HEK293 (cell line): ENCODE measurements around the gene PKN1.

ENCODE experiments used
- CTCF ChIA-PET: fragments of 350-600 bp; formaldehyde crosslinking; extraction: SDS; loops from one replicate; lab custom pipeline; 2021; ENCODE audit warnings: antibody characterized with exemption; lab: Yijun Ruan, JAX
- POLR2A ChIA-PET: fragments of 300-600 bp; formaldehyde crosslinking; extraction: SDS; loops from one replicate; lab custom pipeline; 2020; ENCODE audit warnings: antibody characterized with exemption, inconsistent platforms; lab: Yijun Ruan, JAX
- H3K27ac ChIP-seq: fragments of 200-500 bp; sonication (Bioruptor generic); 2 replicates; pipeline ENCODE4 v1.5.1; 2014; ENCODE audit warnings: low read depth, low read length, control low read depth, inconsistent platforms; ENCODE audit errors: extremely low read depth
- H3K36me3 ChIP-seq, 2 experiments: fragments of 200-500 bp in 1 of 2; sonication (Bioruptor generic) in 1 of 2; 1 replicate in 1 of 2; 2 replicates in 1 of 2; pipeline ENCODE4 v1.5.1; 2014 to 2017; ENCODE audit warnings: inconsistent platforms in 2 of 2, low read length in 2 of 2; ENCODE audit not compliant: control insufficient read depth in 2 of 2, insufficient read depth in 1 of 2
- H3K4me1 ChIP-seq: fragments of 200-500 bp; sonication (Bioruptor generic); 2 replicates; pipeline ENCODE4 v1.5.1; 2014; ENCODE audit warnings: mild to moderate bottlenecking, low read length, inconsistent platforms; ENCODE audit not compliant: control insufficient read depth, insufficient read depth
- H3K4me3 ChIP-seq: 2 replicates; pipeline ENCODE4 v1.5.1; 2011; ENCODE audit warnings: low read depth, mild to moderate bottlenecking, control low read depth, low read length, moderate library complexity
- H3K9me3 ChIP-seq: fragments of 200-500 bp; sonication (Bioruptor generic); 2 replicates; pipeline ENCODE4 v1.5.1; 2014; ENCODE audit warnings: low read depth, low read length, inconsistent platforms; ENCODE audit not compliant: control insufficient read depth, insufficient read depth
- PATZ1 ChIP-seq: fragments of 450-650 bp; formaldehyde crosslinking; IDR thresholded peaks from 2 replicates; pipeline ENCODE4 v1.5.1; 2016; ENCODE audit warnings: missing biosample characterization, missing genetic modification characterization
- YY2 ChIP-seq: fragments of 450-650 bp; formaldehyde crosslinking; IDR thresholded peaks from 2 replicates; pipeline ENCODE4 v1.5.1; 2016; ENCODE audit warnings: missing biosample characterization, missing genetic modification characterization
- ZBTB8A ChIP-seq: fragments of 450-650 bp; formaldehyde crosslinking; IDR thresholded peaks from 2 replicates; pipeline ENCODE4 v1.5.1; 2016; ENCODE audit warnings: missing biosample characterization, missing genetic modification characterization
- ZNF157 ChIP-seq: fragments of 450-650 bp; formaldehyde crosslinking; IDR thresholded peaks from 2 replicates; pipeline ENCODE4 v1.5.1; 2016; ENCODE audit warnings: missing biosample characterization, missing genetic modification characterization
- ZNF184 ChIP-seq: fragments of 450-650 bp; IDR thresholded peaks from 2 replicates; pipeline ENCODE4 v1.5.1; 2018; ENCODE audit warnings: missing biosample characterization, mild to moderate bottlenecking, missing genetic modification characterization
- ZNF341 ChIP-seq: fragments of 450-650 bp; formaldehyde crosslinking; IDR thresholded peaks from 2 replicates; pipeline ENCODE4; 2016; ENCODE audit warnings: low read depth, missing biosample characterization, missing genetic modification characterization
- ZNF529 ChIP-seq: fragments of 450-650 bp; formaldehyde crosslinking; IDR thresholded peaks from 2 replicates; pipeline ENCODE4 v1.5.1; 2017; ENCODE audit warnings: missing genetic modification characterization, missing biosample characterization; ENCODE audit not compliant: insufficient replicate concordance
- ZNF623 ChIP-seq: fragments of 450-650 bp; formaldehyde crosslinking; IDR thresholded peaks from 2 replicates; pipeline ENCODE4 v1.5.1; 2016; ENCODE audit warnings: missing biosample characterization, missing genetic modification characterization
- ZNF747 ChIP-seq: fragments of 450-650 bp; formaldehyde crosslinking; IDR thresholded peaks from 2 replicates; pipeline ENCODE4 v1.5.1; 2016; ENCODE audit warnings: missing biosample characterization, missing genetic modification characterization
- ZNF792 ChIP-seq: fragments of 450-650 bp; formaldehyde crosslinking; IDR thresholded peaks from 2 replicates; pipeline ENCODE4 v1.5.1; 2016; ENCODE audit warnings: missing biosample characterization, missing genetic modification characterization
- TF ChIP-seq, protein P1 (sequence below): fragments of 450-650 bp; formaldehyde crosslinking; IDR thresholded peaks from 2 replicates; pipeline ENCODE4 v1.5.1; 2016; ENCODE audit warnings: missing biosample characterization, missing genetic modification characterization
- TF ChIP-seq, protein P2 (sequence below): fragments of 450-650 bp; formaldehyde crosslinking; IDR thresholded peaks from 2 replicates; pipeline ENCODE4 v1.5.1; 2016; ENCODE audit warnings: missing biosample characterization, missing genetic modification characterization
- TF ChIP-seq, protein P3 (sequence below): fragments of 450-650 bp; formaldehyde crosslinking; IDR thresholded peaks from 2 replicates; pipeline ENCODE4 v1.5.1; 2016; ENCODE audit warnings: missing biosample characterization, missing genetic modification characterization
- TF ChIP-seq, protein P4 (sequence below): fragments of 450-650 bp; formaldehyde crosslinking; IDR thresholded peaks from 2 replicates; pipeline ENCODE4 v1.5.1; 2016; ENCODE audit warnings: missing biosample characterization, missing genetic modification characterization, low read depth

Gene PKN1

DNA sequence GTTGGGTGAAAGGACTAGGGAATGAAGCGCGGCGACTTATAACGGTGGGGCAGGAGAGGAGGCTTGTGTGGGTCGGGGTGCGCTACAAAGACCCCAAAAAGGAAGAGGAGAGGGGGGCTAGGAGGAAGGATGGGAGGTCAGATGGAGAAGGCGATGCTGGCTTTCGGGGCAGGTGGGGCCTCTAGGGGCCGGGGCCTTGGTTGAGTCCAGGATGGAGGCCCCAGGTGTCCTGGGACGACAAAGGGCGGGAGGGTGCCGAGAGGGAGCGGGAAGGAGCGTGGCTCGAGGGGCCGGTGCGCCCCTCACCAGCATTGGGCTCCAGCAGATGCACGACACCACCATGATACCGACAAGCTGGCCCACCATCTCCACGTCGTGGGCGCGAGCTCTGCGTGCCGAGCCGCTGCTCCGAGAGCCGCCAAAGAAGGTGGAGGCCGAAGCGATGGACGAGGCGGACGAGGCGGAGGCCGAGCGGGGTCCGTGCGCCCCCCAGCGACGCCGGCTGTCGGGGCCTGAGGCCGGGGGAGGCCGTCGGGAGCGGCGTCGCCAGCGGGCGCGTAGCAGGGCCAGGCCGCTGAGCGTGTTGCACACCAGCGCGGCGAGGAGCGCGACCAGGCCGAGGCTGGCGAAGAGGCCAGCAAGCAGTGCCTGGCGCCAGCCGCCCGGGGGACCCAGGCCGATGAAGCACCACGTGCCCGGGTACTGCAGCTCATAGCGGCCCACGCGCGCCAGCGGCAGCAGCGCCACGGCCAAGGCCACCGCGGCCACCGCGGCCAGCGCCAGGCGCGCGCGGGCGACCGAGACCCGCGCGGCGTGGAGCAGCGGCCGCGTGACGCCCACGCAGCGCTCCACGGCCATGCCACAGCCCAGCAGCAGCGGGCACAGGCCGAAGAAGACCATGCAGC lies 40.2 kb downstream of the PKN1 start:
- CTCF ChIA-PET: interaction anchor here (0.7 to 2.0 kb wide), 8 partner anchors 7 to 337 kb away, joined by 3 to 12 read pairs (median 5); partner anchors contain the start of gene ASF1B
- no peak overlapping the region for H3K27ac ChIP-seq
- H3K4me3 ChIP-seq: no peak overlapping the region
- TF ChIP-seq, protein P1, sequence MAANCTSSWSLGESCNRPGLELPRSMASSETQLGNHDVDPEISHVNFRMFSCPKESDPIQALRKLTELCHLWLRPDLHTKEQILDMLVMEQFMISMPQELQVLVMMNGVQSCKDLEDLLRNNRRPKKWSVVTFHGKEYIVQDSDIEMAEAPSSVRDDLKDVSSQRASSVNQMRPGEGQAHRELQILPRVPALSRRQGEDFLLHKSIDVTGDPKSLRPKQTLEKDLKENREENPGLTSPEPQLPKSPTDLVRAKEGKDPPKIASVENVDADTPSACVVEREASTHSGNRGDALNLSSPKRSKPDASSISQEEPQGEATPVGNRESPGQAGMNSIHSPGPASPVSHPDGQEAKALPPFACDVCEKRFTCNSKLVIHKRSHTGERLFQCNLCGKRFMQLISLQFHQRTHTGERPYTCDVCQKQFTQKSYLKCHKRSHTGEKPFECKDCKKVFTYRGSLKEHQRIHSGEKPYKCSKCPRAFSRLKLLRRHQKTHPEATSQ (tag by site-specific recombination): no peak
- TF ChIP-seq ZNF157 (tag by site-specific recombination): no peak
- TF ChIP-seq, protein P2, sequence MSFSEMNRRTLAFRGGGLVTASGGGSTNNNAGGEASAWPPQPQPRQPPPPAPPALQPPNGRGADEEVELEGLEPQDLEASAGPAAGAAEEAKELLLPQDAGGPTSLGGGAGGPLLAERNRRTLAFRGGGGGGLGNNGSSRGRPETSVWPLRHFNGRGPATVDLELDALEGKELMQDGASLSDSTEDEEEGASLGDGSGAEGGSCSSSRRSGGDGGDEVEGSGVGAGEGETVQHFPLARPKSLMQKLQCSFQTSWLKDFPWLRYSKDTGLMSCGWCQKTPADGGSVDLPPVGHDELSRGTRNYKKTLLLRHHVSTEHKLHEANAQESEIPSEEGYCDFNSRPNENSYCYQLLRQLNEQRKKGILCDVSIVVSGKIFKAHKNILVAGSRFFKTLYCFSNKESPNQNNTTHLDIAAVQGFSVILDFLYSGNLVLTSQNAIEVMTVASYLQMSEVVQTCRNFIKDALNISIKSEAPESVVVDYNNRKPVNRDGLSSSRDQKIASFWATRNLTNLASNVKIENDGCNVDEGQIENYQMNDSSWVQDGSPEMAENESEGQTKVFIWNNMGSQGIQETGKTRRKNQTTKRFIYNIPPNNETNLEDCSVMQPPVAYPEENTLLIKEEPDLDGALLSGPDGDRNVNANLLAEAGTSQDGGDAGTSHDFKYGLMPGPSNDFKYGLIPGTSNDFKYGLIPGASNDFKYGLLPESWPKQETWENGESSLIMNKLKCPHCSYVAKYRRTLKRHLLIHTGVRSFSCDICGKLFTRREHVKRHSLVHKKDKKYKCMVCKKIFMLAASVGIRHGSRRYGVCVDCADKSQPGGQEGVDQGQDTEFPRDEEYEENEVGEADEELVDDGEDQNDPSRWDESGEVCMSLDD (tag by site-specific recombination): 0 out of 2 replicates have a peak, but pooled peaks have one; percentile 43
- TF ChIP-seq, protein P3, sequence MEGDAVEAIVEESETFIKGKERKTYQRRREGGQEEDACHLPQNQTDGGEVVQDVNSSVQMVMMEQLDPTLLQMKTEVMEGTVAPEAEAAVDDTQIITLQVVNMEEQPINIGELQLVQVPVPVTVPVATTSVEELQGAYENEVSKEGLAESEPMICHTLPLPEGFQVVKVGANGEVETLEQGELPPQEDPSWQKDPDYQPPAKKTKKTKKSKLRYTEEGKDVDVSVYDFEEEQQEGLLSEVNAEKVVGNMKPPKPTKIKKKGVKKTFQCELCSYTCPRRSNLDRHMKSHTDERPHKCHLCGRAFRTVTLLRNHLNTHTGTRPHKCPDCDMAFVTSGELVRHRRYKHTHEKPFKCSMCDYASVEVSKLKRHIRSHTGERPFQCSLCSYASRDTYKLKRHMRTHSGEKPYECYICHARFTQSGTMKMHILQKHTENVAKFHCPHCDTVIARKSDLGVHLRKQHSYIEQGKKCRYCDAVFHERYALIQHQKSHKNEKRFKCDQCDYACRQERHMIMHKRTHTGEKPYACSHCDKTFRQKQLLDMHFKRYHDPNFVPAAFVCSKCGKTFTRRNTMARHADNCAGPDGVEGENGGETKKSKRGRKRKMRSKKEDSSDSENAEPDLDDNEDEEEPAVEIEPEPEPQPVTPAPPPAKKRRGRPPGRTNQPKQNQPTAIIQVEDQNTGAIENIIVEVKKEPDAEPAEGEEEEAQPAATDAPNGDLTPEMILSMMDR (tag by site-specific recombination): 0 out of 2 replicates have a peak, but pooled peaks have one; percentile 9
- TF ChIP-seq PATZ1: 0 out of 2 replicates have a peak, but pooled peaks have one; percentile 42
- H3K36me3 ChIP-seq: peaks cover 0 to 33% of the 10 kb centered on the region in 2 experiments; a peak in 2 of 3 replicates
- POLR2A ChIA-PET: interaction anchor here (2.3 kb wide), 1 partner anchor 337 kb away, joined by 8 read pairs; the partner anchor contains the start of gene ASF1B
- H3K4me1 ChIP-seq: no peaks in the 10 kb centered on the region; the same call in 1 of the 2 replicates
- H3K9me3 ChIP-seq: no peaks in the 10 kb centered on the region

DNA sequence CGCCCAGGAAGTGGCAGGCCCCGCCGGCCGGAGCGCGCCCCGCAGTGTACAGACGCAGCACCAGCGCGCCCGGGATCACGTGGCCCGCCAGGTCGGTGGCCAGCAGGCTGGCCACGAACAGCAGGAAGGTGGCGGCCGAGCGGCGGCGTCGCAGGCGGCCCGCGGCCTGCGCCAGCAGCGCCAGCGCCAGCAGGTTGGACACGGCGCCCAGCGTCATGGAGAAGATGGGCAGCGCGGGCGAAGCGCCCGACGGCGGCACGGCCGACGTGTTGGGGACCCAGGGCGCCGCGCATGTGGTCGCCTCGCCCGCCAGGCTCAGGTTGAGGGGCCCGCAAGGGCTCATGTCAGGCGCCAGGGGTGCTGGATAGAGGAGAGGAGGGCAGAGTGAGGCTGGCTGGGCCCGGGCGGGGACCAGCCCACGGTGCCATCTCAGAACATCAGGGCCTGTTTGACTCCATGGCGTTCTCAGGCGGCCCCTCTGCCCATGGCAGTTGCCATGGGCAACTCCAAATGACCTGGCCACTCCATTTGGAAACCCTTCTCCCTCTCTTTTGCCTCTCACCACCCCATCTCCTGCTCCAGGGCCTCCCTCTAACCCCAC lies 41.0 kb downstream of the PKN1 start:
- TF ChIP-seq, protein P4, sequence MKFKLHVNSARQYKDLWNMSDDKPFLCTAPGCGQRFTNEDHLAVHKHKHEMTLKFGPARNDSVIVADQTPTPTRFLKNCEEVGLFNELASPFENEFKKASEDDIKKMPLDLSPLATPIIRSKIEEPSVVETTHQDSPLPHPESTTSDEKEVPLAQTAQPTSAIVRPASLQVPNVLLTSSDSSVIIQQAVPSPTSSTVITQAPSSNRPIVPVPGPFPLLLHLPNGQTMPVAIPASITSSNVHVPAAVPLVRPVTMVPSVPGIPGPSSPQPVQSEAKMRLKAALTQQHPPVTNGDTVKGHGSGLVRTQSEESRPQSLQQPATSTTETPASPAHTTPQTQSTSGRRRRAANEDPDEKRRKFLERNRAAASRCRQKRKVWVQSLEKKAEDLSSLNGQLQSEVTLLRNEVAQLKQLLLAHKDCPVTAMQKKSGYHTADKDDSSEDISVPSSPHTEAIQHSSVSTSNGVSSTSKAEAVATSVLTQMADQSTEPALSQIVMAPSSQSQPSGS (tag by site-specific recombination): no peak
- TF ChIP-seq ZNF529: no peak
- TF ChIP-seq ZNF747 (tag by site-specific recombination): no peak
- no peak for TF ChIP-seq ZBTB8A (tag by site-specific recombination)
- TF ChIP-seq ZNF341 (tag by site-specific recombination): no peak
- TF ChIP-seq, protein P3 (tag by site-specific recombination): no peak
- no peak for TF ChIP-seq YY2 (tag by site-specific recombination)
- no peak for TF ChIP-seq ZNF184 (tag by site-specific recombination)
- TF ChIP-seq ZNF623 (tag by site-specific recombination): no peak
- TF ChIP-seq ZNF792 (tag by site-specific recombination): no peak
- TF ChIP-seq, all 188 proteins: peak for 0
- Histone ChIP-seq H3K4me1 (no peaks in the 10 kb centered on the region; the same call in 1 of the 2 replicates), H3K27ac (no peak overlapping the region), H3K9me3 (no peaks in the 10 kb centered on the region), H3K4me3 (no peak overlapping the region), H3K36me3 (peaks cover 0 to 35% of the 10 kb centered on the region in 2 experiments; a peak in 2 of 3 replicates)
- ChIA-PET POLR2A (no interaction called here), CTCF (no interaction called here)
